Karpas-422 (cell line): ENCODE results near the gene SYPL1. TPM values are rescaled to one million over a fixed set of nuclear protein-coding genes. Genes with fewer than 3 reads are reported as not detected.

Experiments used
- DNase-seq: peaks from one replicate; pipeline ENCODE4 v3.0.0-alpha.2; 2015
- H2AFZ ChIP-seq: fragments of 200-600 bp; sonication (generic); 2 replicates; pipeline ENCODE4 v1.6.1; 2014; ENCODE audit warnings: antibody characterized with exemption, low read length, mixed read lengths
- H3K27ac ChIP-seq: fragments of 200-600 bp; sonication (generic); 2 replicates; pipeline ENCODE4 v1.5.1; 2014; ENCODE audit warnings: mild to moderate bottlenecking, low read length, moderate library complexity
- H3K27me3 ChIP-seq: fragments of 200-600 bp; sonication (generic); 2 replicates; pipeline ENCODE4 v1.6.1; 2014; ENCODE audit warnings: low read length, mixed read lengths
- H3K36me3 ChIP-seq: fragments of 200-600 bp; sonication (generic); 2 replicates; pipeline ENCODE4 v1.6.1; 2014; ENCODE audit warnings: low read length, mixed read lengths; ENCODE audit not compliant: insufficient read depth
- H3K4me1 ChIP-seq: fragments of 200-600 bp; sonication (generic); 2 replicates; pipeline ENCODE4 v1.6.1; 2014; ENCODE audit warnings: mild to moderate bottlenecking, low read length, mixed read lengths
- H3K4me2 ChIP-seq: fragments of 200-600 bp; sonication (generic); 2 replicates; pipeline ENCODE4 v1.6.1; 2014; ENCODE audit warnings: low read length, low read depth, mild to moderate bottlenecking; ENCODE audit not compliant: poor library complexity, severe bottlenecking
- H3K4me3 ChIP-seq: fragments of 200-600 bp; sonication (generic); 2 replicates; pipeline ENCODE4 v1.5.1; 2014; ENCODE audit warnings: mild to moderate bottlenecking, antibody characterized with exemption, low read length, mixed read lengths
- H3K79me2 ChIP-seq: fragments of 200-600 bp; sonication (generic); 2 replicates; pipeline ENCODE4 v1.6.1; 2014; ENCODE audit warnings: mild to moderate bottlenecking, low read length, mixed read lengths
- H3K9ac ChIP-seq: fragments of 200-600 bp; sonication (generic); 2 replicates; pipeline ENCODE4 v1.6.0; 2014; ENCODE audit warnings: low read length
- H3K9me2 ChIP-seq: fragments of 200-600 bp; sonication (generic), shearing (Covaris generic); replicated peaks from 2 replicates; pipeline ENCODE4 v1.6.0; 2014; ENCODE audit warnings: mild to moderate bottlenecking, low read length, moderate library complexity; ENCODE audit not compliant: insufficient read depth
- H3K9me3 ChIP-seq: fragments of 300-700, 200-600 bp; sonication (generic); 2 replicates; pipeline ENCODE4 v1.6.1; 2014; ENCODE audit warnings: low read length, mixed read lengths
- H4K20me1 ChIP-seq: fragments of 200-600 bp; sonication (generic); 2 replicates; pipeline ENCODE4 v1.6.1; 2014; ENCODE audit warnings: mild to moderate bottlenecking, antibody characterized with exemption, low read length, low read depth; ENCODE audit not compliant: insufficient read depth
- total RNA-seq: library from RNA; depleted of rRNA; stranded (reverse); fragments of >200 nt; shearing (Covaris generic); gene quantifications from 2 replicates; pipeline ENCODE4 v1.2.3, GENCODE V29; 2014; ENCODE audit warnings: low replicate concordance

Gene SYPL1
- total RNA-seq, 1 experiment from 2014 or later, result 251 TPM

GRCh38 chr7:106064771-106065574 is 47.1 kb downstream of the SYPL1 start:
- H3K27ac ChIP-seq, result peak overlapping the region; percentile 99

GRCh38 chr7:106064316-106064715 is 47.8 kb downstream of the SYPL1 start:
- H3K27me3 ChIP-seq, result no peaks in the 10 kb centered on the region
- H2AFZ ChIP-seq, result no peak overlapping the region
- peak; percentile 78 for DNase-seq
- H3K9me3 ChIP-seq, result no peaks in the 10 kb centered on the region
- H3K79me2 ChIP-seq, result peaks cover 3% of the 10 kb centered on the region; the same call in 1 of the 2 replicates
- H4K20me1 ChIP-seq, result no peaks in the 10 kb centered on the region
- peak overlapping the region; percentile 66 for H3K4me2 ChIP-seq
- H3K9me2 ChIP-seq, result no peaks in the 10 kb centered on the region
- peaks cover 98% of the 10 kb centered on the region for H3K4me1 ChIP-seq
- H3K4me3 ChIP-seq, result no peak overlapping the region
- peak overlapping the region; percentile 99 for H3K27ac ChIP-seq
- H3K9ac ChIP-seq, result peak overlapping the region; percentile 82
- H3K36me3 ChIP-seq, result peaks cover 5% of the 10 kb centered on the region; the same call in 1 of the 2 replicates

More at GRCh38 chr7:106064771-106065574, 47.1 kb downstream of the SYPL1 start:
- Histone ChIP-seq H3K79me2 (peaks cover 3% of the 10 kb centered on the region; the same call in 1 of the 2 replicates), H4K20me1 (no peaks in the 10 kb centered on the region), H3K4me2 (peak overlapping the region; percentile 66), H3K9me3 (no peaks in the 10 kb centered on the region), H3K36me3 (peaks cover 5% of the 10 kb centered on the region; the same call in 1 of the 2 replicates), H3K27me3 (no peaks in the 10 kb centered on the region), H3K9ac (peak overlapping the region; percentile 82), H3K4me3 (no peak overlapping the region), H2AFZ (no peak overlapping the region), H3K4me1 (peaks cover 99% of the 10 kb centered on the region), H3K9me2 (no peaks in the 10 kb centered on the region)
- DNase-seq, result no peak

GRCh38 chr7:106063692-106064091 is 48.4 kb downstream of the SYPL1 start:
- no peaks in the 10 kb centered on the region for H3K9me2 ChIP-seq
- H3K79me2 ChIP-seq, result peaks cover 3% of the 10 kb centered on the region; the same call in 1 of the 2 replicates
- peak overlapping the region; percentile 66 for H3K4me2 ChIP-seq
- no peak overlapping the region for H2AFZ ChIP-seq
- H3K4me1 ChIP-seq, result peaks cover 98% of the 10 kb centered on the region
- peak; percentile 44 for DNase-seq
- peaks cover 5% of the 10 kb centered on the region; the same call in 1 of the 2 replicates for H3K36me3 ChIP-seq
- H3K9me3 ChIP-seq, result no peaks in the 10 kb centered on the region
- H4K20me1 ChIP-seq, result no peaks in the 10 kb centered on the region
- no peak overlapping the region for H3K4me3 ChIP-seq
- H3K27me3 ChIP-seq, result no peaks in the 10 kb centered on the region
- H3K27ac ChIP-seq, result peak overlapping the region; percentile 99
- H3K9ac ChIP-seq, result peak overlapping the region; percentile 82

- H3K4me1 ChIP-seq, result peaks cover 98% of the 10 kb centered on the region
- H3K27ac ChIP-seq, result peak overlapping the region; percentile 99
- H3K27me3 ChIP-seq, result no peaks in the 10 kb centered on the region
- no peak overlapping the region for H2AFZ ChIP-seq
- H3K4me2 ChIP-seq, result peak overlapping the region; percentile 66
- no peak for DNase-seq
- H3K36me3 ChIP-seq, result peaks cover 5% of the 10 kb centered on the region; the same call in 1 of the 2 replicates
- no peaks in the 10 kb centered on the region for H4K20me1 ChIP-seq
- H3K9ac ChIP-seq, result peak overlapping the region; percentile 82
- H3K79me2 ChIP-seq, result peaks cover 3% of the 10 kb centered on the region; the same call in 1 of the 2 replicates
- no peaks in the 10 kb centered on the region for H3K9me3 ChIP-seq
- H3K4me3 ChIP-seq, result peak overlapping the region; percentile 44; the same call in 1 of the 2 replicates
- H3K9me2 ChIP-seq, result no peaks in the 10 kb centered on the region
These were observed 49.1 kb downstream of the SYPL1 start for GRCh38 chr7:106063024-106063423.

GRCh38 chr7:106062521-106062931 is 49.6 kb downstream of the SYPL1 start:
- H3K36me3 ChIP-seq, result peaks cover 5% of the 10 kb centered on the region; the same call in 1 of the 2 replicates
- peak; percentile 86 for DNase-seq
- H3K4me2 ChIP-seq, result peak overlapping the region; percentile 66
- no peaks in the 10 kb centered on the region for H4K20me1 ChIP-seq
- H2AFZ ChIP-seq, result no peak overlapping the region
- peak overlapping the region; percentile 99 for H3K27ac ChIP-seq
- no peaks in the 10 kb centered on the region for H3K9me2 ChIP-seq
- no peaks in the 10 kb centered on the region for H3K27me3 ChIP-seq
- H3K9me3 ChIP-seq, result no peaks in the 10 kb centered on the region
- peak overlapping the region; percentile 82 for H3K9ac ChIP-seq
- peak overlapping the region; percentile 44; the same call in 1 of the 2 replicates for H3K4me3 ChIP-seq
- peaks cover 97% of the 10 kb centered on the region for H3K4me1 ChIP-seq
- peaks cover 3% of the 10 kb centered on the region; the same call in 1 of the 2 replicates for H3K79me2 ChIP-seq

GRCh38 chr7:106062006-106062405 is 50.1 kb downstream of the SYPL1 start:
- H3K36me3 ChIP-seq, result peaks cover 5% of the 10 kb centered on the region; the same call in 1 of the 2 replicates
- DNase-seq, result peak; percentile 77
- H3K79me2 ChIP-seq, result peaks cover 3% of the 10 kb centered on the region; the same call in 1 of the 2 replicates
- H3K27ac ChIP-seq, result peak overlapping the region; percentile 99
- H3K27me3 ChIP-seq, result no peaks in the 10 kb centered on the region
- H3K9me3 ChIP-seq, result no peaks in the 10 kb centered on the region
- H3K4me1 ChIP-seq, result peaks cover 97% of the 10 kb centered on the region
- H4K20me1 ChIP-seq, result no peaks in the 10 kb centered on the region
- H3K9ac ChIP-seq, result peak overlapping the region; percentile 82
- H3K4me2 ChIP-seq, result peak overlapping the region; percentile 66
- no peak overlapping the region for H2AFZ ChIP-seq
- H3K4me3 ChIP-seq, result peak overlapping the region; percentile 44; the same call in 1 of the 2 replicates
- H3K9me2 ChIP-seq, result no peaks in the 10 kb centered on the region

GRCh38 chr7:106061301-106061979 is 50.7 kb downstream of the SYPL1 start:
- H3K27ac ChIP-seq, result peak overlapping the region; percentile 99
- peak; percentile 93 for DNase-seq
- no peaks in the 10 kb centered on the region for H3K27me3 ChIP-seq
- H3K79me2 ChIP-seq, result peaks cover 3% of the 10 kb centered on the region; the same call in 1 of the 2 replicates
- peak overlapping the region; percentile 44; the same call in 1 of the 2 replicates for H3K4me3 ChIP-seq
- no peaks in the 10 kb centered on the region for H3K9me3 ChIP-seq
- peak overlapping the region; percentile 82 for H3K9ac ChIP-seq
- no peak overlapping the region for H2AFZ ChIP-seq
- no peaks in the 10 kb centered on the region for H4K20me1 ChIP-seq
- peaks cover 5% of the 10 kb centered on the region; the same call in 1 of the 2 replicates for H3K36me3 ChIP-seq
- peak overlapping the region; percentile 66 for H3K4me2 ChIP-seq
- H3K4me1 ChIP-seq, result peaks cover 97% of the 10 kb centered on the region
- H3K9me2 ChIP-seq, result no peaks in the 10 kb centered on the region
